Erythroblast (primary cell): Measurements from ENCODE around the gene PES1.

ENCODE experiments used
- GATA1 ChIP-seq: IDR thresholded peaks from 2 replicates; pipeline ENCODE4 v1.6.1; 2011; ENCODE audit warnings: low read depth, mild to moderate bottlenecking, control low read depth, low read length, moderate library complexity
- POLR2A ChIP-seq: IDR thresholded peaks from 2 replicates; pipeline ENCODE4 v1.6.1; 2011; ENCODE audit warnings: mild to moderate bottlenecking, low read length

- TF ChIP-seq POLR2A (no peak), GATA1 (no peak)
Measured at GRCh38 chr22:30573594-30574094, 18.1 kb downstream of the PES1 start.
